SK-N-SH treated with all-trans-retinoic acid at 6 μM for 48 hours (cell line): ENCODE results near the gene STK17B.

Source experiments
- ATAC-seq: fragments of 200-7000 bp; cut with Tn5 transposase; 3 replicates; pipeline ENCODE4 v1.9.1; 2020; ENCODE audit warnings: mild to moderate bottlenecking, moderate library complexity
- BACH2 ChIP-seq: fragments of 250-450 bp; sonication (Bioruptor Pico); IDR thresholded peaks from 2 replicates; pipeline ENCODE4 v1.9.0; 2021; ENCODE audit warnings: mild to moderate bottlenecking, borderline replicate concordance
- CSDC2 ChIP-seq: fragments of 250-450 bp; sonication (Bioruptor Pico); IDR thresholded peaks from 2 replicates; pipeline ENCODE4 v1.5.0; 2020; ENCODE audit warnings: mild to moderate bottlenecking, moderate library complexity
- ESRRG ChIP-seq: fragments of 250-450 bp; sonication (Bioruptor Pico); IDR thresholded peaks from 2 replicates; pipeline ENCODE4 v1.6.1; 2021; ENCODE audit warnings: mild to moderate bottlenecking
- ISL1 ChIP-seq: fragments of 250-450 bp; sonication (Bioruptor Pico); IDR thresholded peaks from 2 replicates; pipeline ENCODE4 v2.1.2; 2022; ENCODE audit warnings: mild to moderate bottlenecking, moderate library complexity
- PPARA ChIP-seq: fragments of 250-450 bp; sonication (Bioruptor Pico); IDR thresholded peaks from 2 replicates; pipeline ENCODE4 v1.5.0; 2020; ENCODE audit warnings: mild to moderate bottlenecking, borderline replicate concordance
- SNAI2 ChIP-seq: fragments of 250-450 bp; sonication (Bioruptor Pico); IDR thresholded peaks from 2 replicates; pipeline ENCODE4 v1.5.0; 2020; ENCODE audit warnings: mild to moderate bottlenecking, moderate library complexity
- TOX ChIP-seq: fragments of 250-450 bp; sonication (Bioruptor Pico); IDR thresholded peaks from 2 replicates; pipeline ENCODE4 v1.8.0; 2021; ENCODE audit warnings: mild to moderate bottlenecking, moderate library complexity, borderline replicate concordance
- ZC3H10 ChIP-seq: fragments of 250-450 bp; sonication (Bioruptor Pico); IDR thresholded peaks from 2 replicates; pipeline ENCODE4 v1.5.1; 2021; ENCODE audit warnings: mild to moderate bottlenecking, moderate library complexity
- ZFP3 ChIP-seq: fragments of 250-450 bp; sonication (Bioruptor Pico); IDR thresholded peaks from 2 replicates; pipeline ENCODE4 v1.5.0; 2020; ENCODE audit warnings: mild to moderate bottlenecking, moderate library complexity
- ZFP30 ChIP-seq: fragments of 450-650 bp; formaldehyde crosslinking; IDR thresholded peaks from 2 replicates; pipeline ENCODE4 v1.5.0; 2022; ENCODE audit warnings: mild to moderate bottlenecking, moderate library complexity
- ZNF565 ChIP-seq: fragments of 450-650 bp; formaldehyde crosslinking; conservative IDR thresholded peaks from 2 replicates; pipeline ENCODE4 v1.5.0; 2020; ENCODE audit warnings: low read depth, mild to moderate bottlenecking, moderate library complexity
- ZNF70 ChIP-seq: fragments of 450-650 bp; formaldehyde crosslinking; IDR thresholded peaks from 2 replicates; pipeline ENCODE4 v1.5.0; 2020; ENCODE audit warnings: mild to moderate bottlenecking, moderate library complexity
- ZNF8 ChIP-seq: fragments of 450-650 bp; formaldehyde crosslinking; IDR thresholded peaks from 2 replicates; pipeline ENCODE4 v1.5.0; 2020; ENCODE audit warnings: mild to moderate bottlenecking, moderate library complexity
- TF ChIP-seq, protein P1 (sequence below): fragments of 250-450 bp; sonication (Bioruptor Pico); IDR thresholded peaks from 2 replicates; pipeline ENCODE4 v1.8.0; 2021; ENCODE audit warnings: low read depth, mild to moderate bottlenecking, moderate library complexity, borderline replicate concordance
- TF ChIP-seq, protein P2 (sequence below): fragments of 250-450 bp; sonication (Bioruptor Pico); IDR thresholded peaks from 2 replicates; pipeline ENCODE4 v1.5.1; 2020; ENCODE audit warnings: low read depth, mild to moderate bottlenecking, moderate library complexity
- TF ChIP-seq, protein P3 (sequence below): fragments of 250-450 bp; sonication (Bioruptor Pico); IDR thresholded peaks from 2 replicates; pipeline ENCODE4 v1.5.0; 2020; ENCODE audit warnings: mild to moderate bottlenecking, moderate library complexity
- TF ChIP-seq, protein P4 (sequence below): fragments of 250-450 bp; sonication (Bioruptor Pico); IDR thresholded peaks from 2 replicates; pipeline ENCODE4 v1.5.1; 2021; ENCODE audit warnings: mild to moderate bottlenecking, moderate library complexity

STK17B gene

DNA sequence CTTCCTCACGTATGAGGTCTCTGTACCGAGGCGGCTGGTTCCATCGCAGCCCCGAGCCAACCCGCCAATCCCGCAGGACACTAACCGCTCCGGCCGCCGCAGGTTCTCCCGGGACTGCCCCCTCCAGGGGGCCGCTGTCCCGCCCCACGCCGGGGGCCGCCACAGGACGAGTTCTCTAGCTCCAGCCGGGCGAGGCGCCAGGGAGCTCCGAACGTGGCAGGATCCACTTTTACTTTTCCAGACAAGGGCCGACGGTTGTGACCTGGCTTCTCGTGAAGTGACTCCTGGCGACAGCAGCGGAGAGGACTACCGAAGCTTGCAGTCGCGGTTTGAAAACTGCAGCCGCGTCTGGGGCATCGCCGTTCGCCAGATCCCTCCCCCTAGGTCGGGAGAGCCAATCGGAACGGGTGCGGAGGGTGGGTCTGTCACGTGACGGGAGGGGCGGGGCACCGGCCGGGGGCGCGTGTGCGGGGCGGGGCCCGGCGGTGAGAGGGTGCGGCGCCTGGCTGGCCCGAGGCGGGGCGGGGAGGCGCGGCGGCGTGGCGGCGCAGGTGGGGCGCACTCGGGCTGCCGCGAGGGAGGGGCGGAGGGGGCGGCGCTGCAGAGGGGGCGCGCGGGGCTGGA lies at the start of gene STK17B:
TSS of gene STK17B (minus strand) at position 331 of the 624 bp plus-strand sequence. CDS start 8,195 bp downstream, outside the sequence.
- TF ChIP-seq ISL1 (no peak), ZNF70 (CRISPR knock-in tag) (no peak), SNAI2 (CRISPR knock-in tag) (no peak), BACH2 (no peak), ZFP30 (no peak), ZC3H10 (no peak), PPARA (CRISPR knock-in tag) (no peak), ZFP3 (CRISPR knock-in tag) (no peak), ESRRG (CRISPR knock-in tag) (no peak)
- TF ChIP-seq, protein P1, sequence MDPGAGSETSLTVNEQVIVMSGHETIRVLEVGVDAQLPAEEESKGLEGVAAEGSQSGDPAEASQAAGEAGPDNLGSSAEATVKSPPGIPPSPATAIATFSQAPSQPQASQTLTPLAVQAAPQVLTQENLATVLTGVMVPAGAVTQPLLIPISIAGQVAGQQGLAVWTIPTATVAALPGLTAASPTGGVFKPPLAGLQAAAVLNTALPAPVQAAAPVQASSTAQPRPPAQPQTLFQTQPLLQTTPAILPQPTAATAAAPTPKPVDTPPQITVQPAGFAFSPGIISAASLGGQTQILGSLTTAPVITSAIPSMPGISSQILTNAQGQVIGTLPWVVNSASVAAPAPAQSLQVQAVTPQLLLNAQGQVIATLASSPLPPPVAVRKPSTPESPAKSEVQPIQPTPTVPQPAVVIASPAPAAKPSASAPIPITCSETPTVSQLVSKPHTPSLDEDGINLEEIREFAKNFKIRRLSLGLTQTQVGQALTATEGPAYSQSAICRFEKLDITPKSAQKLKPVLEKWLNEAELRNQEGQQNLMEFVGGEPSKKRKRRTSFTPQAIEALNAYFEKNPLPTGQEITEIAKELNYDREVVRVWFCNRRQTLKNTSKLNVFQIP = no peak
- TF ChIP-seq, protein P2, sequence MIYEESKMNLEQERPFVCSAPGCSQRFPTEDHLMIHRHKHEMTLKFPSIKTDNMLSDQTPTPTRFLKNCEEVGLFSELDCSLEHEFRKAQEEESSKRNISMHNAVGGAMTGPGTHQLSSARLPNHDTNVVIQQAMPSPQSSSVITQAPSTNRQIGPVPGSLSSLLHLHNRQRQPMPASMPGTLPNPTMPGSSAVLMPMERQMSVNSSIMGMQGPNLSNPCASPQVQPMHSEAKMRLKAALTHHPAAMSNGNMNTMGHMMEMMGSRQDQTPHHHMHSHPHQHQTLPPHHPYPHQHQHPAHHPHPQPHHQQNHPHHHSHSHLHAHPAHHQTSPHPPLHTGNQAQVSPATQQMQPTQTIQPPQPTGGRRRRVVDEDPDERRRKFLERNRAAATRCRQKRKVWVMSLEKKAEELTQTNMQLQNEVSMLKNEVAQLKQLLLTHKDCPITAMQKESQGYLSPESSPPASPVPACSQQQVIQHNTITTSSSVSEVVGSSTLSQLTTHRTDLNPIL (CRISPR knock-in tag) = no peak
- TF ChIP-seq, protein P3, sequence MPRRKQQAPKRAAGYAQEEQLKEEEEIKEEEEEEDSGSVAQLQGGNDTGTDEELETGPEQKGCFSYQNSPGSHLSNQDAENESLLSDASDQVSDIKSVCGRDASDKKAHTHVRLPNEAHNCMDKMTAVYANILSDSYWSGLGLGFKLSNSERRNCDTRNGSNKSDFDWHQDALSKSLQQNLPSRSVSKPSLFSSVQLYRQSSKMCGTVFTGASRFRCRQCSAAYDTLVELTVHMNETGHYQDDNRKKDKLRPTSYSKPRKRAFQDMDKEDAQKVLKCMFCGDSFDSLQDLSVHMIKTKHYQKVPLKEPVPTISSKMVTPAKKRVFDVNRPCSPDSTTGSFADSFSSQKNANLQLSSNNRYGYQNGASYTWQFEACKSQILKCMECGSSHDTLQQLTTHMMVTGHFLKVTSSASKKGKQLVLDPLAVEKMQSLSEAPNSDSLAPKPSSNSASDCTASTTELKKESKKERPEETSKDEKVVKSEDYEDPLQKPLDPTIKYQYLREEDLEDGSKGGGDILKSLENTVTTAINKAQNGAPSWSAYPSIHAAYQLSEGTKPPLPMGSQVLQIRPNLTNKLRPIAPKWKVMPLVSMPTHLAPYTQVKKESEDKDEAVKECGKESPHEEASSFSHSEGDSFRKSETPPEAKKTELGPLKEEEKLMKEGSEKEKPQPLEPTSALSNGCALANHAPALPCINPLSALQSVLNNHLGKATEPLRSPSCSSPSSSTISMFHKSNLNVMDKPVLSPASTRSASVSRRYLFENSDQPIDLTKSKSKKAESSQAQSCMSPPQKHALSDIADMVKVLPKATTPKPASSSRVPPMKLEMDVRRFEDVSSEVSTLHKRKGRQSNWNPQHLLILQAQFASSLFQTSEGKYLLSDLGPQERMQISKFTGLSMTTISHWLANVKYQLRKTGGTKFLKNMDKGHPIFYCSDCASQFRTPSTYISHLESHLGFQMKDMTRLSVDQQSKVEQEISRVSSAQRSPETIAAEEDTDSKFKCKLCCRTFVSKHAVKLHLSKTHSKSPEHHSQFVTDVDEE (CRISPR knock-in tag) = no peak
- TF ChIP-seq, protein P4, sequence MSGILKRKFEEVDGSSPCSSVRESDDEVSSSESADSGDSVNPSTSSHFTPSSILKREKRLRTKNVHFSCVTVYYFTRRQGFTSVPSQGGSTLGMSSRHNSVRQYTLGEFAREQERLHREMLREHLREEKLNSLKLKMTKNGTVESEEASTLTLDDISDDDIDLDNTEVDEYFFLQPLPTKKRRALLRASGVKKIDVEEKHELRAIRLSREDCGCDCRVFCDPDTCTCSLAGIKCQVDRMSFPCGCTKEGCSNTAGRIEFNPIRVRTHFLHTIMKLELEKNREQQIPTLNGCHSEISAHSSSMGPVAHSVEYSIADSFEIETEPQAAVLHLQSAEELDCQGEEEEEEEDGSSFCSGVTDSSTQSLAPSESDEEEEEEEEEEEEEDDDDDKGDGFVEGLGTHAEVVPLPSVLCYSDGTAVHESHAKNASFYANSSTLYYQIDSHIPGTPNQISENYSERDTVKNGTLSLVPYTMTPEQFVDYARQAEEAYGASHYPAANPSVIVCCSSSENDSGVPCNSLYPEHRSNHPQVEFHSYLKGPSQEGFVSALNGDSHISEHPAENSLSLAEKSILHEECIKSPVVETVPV = no peak
- ATAC-seq = peak; percentile 85

DNA sequence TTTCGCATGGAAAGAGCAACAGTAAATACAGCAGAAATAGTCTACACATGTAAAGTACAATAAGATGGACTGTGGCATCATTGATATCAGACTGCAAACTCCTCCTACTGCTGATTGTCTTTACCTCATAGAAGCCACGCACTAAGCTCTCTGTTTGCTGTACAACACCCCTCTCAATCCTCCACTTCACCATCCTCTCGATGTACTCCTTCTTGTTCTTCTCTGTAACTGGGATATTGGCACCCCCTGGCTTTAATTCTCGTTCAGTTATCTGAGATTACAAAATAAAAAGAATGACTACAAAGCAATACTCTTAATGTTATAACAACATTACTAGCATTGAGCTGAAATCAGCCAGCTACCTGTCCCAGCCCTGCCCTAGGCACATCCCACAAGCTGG lies 49.3 kb upstream of the STK17B start:
- TF ChIP-seq ZFP30 = no peak
- ATAC-seq = no peak

DNA sequence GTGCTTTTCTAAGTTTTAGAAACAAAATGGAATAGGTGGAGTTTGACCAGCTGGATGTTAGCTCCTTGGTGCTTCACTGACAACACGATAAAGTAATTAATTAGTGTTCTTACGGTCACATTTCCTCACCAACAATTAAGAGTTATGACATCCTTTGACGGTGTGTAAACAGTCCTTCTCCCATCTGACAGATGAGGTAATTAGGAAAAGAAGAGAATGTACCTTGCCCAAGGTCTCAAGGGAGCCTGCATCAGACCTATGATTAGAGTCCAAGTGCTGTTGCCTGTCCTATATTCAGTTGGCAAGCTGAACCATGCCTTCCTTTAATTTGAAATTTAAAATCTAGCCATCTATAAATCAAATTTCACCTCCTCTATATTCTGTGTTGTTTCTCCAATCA lies 48.3 kb upstream of the STK17B start:
- TF ChIP-seq TOX (CRISPR knock-in tag) (no peak), ZNF565 (CRISPR knock-in tag) (no peak), ZFP30 (no peak), ZNF8 (CRISPR knock-in tag) (no peak), ISL1 (no peak), ZFP3 (CRISPR knock-in tag) (no peak), CSDC2 (CRISPR knock-in tag) (no peak), ESRRG (CRISPR knock-in tag) (no peak)
- TF ChIP-seq, protein P2 (CRISPR knock-in tag) = no peak
- TF ChIP-seq, protein P1 = no peak
- TF ChIP-seq, protein P3 (CRISPR knock-in tag) = no peak

More for the DNA sequence above, 48.3 kb upstream of the STK17B start:
- no peak for ATAC-seq
